HL-60/S4 treated with phorbol 12-myristate 13-acetate at 8.2 ng/mL for 4 days and 3 days (cell line): ENCODE data around the gene IGSF21.

Experiments used
- in situ Hi-C: fragments of 300-500 bp; cut with MboI; formaldehyde crosslinking; loops from 2 replicates; pipeline ENCODE4 v1.15.0; 2022; ENCODE audit warnings: low sequenced_read_pairs

The IGSF21 gene

DNA sequence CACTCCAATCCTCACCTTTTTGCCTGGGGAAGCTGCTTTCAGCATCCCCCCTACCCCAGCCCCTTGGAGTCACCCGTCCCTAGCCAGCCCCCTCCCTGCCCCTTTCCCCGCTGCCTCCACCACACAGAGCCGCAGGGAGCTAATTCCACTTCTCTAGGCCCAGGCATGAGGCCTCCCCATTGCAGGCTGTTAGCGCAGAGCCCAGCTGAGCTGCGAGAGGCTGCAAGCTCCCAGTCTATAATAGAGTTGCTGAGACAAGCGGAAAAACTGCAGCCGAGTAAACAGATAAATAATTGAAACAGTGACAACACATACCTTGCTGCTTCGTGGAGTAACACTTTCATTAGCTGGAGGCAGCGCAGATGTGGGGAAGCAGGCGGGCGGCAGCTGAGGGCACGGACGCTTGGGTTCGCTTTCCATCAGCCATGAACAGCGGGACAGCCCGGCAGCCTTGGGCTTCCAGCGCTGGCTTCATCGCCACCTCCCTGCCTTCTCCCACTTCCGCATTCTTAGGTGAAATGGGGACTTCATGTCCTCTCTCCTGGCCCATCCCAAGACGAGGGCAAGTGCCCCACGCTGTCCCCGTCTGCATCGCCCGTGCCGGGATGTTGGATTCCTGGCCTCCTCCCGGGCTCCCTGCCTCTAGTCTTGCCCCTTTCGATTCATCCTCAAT lies 183.3 kb downstream of the IGSF21 start:
- in situ Hi-C loops, result no loop called here

GRCh38 chr1:18292531-18292930 lies 184.9 kb downstream of the IGSF21 start:
- in situ Hi-C loops, result no loop called here

DNA sequence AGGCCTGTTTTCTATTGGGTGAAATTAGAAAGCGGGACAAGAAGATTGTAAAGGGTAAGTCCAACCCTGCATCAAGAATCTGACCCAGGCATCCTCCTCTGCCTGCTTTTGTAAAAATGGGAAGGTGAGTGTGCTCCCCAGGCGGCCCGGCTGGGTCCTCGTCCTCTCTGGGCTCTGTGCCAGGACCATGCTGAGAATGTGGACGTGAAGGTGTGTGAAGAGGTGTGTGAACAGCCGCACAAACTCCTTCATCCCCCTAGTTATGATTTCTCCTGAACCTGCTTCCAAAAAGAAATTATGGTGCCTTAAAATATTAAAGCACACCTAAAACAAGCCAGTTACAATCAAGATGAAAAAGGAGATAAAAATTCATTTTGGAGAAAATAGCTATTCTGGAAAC lies 185.7 kb downstream of the IGSF21 start:
- in situ Hi-C loops, result no loop called here

GRCh38 chr1:18294437-18295176 lies 187.0 kb downstream of the IGSF21 start:
- in situ Hi-C loops, result no loop called here

DNA sequence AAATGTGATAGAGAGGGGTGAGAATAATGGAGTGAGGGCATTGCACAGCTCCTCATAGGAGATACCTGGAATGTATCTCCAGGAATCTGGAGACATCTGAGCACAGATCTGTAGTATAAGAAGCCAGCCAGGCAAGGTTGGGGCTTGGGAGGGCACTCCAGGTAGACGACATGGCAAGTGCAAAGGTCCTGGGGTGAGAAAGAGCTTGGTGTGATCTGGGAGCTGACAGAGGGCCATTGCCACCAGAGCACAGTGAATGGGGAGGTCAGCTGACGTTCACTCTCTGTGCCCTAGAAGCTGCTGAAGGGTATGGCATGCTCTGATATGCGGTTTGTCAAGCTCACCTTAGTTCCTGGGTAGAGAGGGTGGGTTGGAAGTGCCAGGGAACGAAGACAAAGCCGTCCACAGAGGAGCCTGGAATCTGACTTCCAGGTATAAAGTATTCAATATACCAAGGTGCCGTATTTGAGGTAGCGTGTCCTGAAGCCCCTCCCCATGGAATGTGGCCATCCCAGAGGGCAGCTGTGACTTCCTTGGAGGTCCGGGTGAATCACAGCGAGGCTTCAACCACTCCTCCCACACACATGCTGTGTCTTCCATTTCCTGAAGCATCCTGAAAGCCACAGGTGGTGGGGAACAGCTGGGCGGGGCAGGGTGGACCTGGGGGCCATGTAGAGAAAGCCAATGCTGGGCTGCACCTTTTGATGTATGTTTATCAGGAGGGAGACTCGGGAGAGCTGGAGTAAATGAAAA lies 190.5 kb downstream of the IGSF21 start:
- in situ Hi-C loops, result no loop called here

GRCh38 chr1:18299441-18300338 lies 192.1 kb downstream of the IGSF21 start:
- in situ Hi-C loops, result no loop called here

- in situ Hi-C loops, result no loop called here
Measured at GRCh38 chr1:18300376-18300775, 192.8 kb downstream of the IGSF21 start.

DNA sequence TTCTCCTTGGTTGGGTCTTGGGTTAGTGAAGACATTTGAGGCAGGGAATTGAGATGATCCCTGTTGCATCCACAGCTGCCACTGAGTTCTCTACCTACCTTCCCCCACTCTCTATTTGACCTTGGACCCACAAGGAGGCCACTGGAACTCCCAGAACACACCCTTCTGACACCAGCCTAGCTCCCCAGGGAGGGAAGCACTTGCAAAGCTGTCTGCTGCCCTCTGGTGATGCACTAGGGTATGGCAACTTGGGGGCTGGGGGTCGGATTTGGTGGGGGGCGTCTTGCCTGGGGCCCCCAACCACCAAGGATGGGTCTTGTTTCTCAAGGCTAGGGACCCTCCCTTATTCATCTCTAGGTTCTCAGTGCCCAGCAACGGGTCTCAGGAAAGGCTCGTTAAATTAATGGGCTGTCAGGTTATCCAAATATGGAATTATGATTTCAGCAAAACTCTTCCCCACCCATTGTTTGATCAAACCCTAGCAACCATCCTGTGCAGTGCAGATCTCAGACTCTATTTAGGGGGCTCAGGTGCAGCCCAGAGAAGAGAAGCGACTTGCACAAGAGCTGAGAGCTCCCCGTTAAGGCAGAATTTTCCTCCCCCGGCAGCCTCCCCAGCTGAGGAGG lies 195.3 kb downstream of the IGSF21 start:
- in situ Hi-C loops, result no loop called here

DNA sequence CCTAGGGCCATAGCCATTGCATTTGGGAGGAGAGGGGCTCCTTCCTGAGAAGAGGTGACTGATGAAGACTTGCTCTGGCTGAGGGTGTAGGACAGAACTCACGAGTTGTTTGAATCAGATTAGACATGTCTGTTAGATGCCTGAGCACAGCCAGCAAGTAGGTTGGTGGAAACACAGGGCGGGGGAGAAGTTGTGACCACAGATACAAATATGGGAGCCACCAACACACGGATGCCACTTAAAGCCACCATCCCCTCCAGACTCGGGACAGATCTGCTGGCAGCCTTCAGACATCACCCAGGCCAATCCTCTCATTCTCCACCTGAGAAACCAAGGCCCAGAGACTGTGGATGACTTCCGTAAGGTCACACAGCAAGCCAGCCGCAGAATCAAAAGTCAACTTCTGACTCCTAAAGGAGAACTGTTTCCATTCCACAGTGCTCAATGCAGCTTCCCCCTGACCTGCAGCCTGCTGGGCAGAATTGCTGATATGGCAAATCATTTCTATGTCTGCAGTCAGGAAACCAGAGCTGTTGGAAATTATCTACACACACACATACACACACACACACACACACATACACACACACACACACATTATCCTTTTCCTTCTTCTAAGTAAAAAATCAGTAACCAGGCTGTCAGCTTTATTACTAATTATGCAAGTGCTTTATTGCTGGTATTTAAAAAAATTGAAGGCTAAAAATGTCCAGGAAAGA lies 196.7 kb downstream of the IGSF21 start:
- in situ Hi-C loops, result no loop called here

GRCh38 chr1:18305182-18305795 lies 197.7 kb downstream of the IGSF21 start:
- in situ Hi-C loops, result no loop called here

DNA sequence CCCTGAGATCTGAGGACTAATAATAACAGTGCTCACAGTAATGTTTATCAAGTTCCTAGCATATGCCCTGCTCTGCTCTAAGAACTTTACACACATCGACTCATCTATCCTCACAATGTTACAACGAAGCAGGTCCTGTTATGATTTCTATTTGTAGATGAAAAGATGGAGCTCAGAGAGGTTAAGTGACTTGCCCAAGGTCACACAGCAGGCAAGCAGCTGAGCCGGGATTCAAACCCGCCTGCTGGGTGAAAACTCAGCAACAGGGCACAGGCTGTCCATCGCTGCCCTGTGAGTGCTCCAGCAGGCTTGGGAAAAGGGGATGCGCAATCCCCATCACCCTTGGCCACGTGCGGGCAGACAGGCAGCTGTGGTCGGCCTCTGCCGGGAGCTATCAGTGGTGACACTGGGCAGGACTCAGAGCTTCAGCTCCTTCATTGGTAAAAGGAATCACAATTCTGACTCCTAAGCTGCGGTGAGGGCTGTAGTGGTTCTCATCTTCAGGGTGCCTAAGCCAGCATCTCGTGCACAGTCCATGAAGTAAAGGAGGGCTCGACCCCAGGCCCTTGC lies 199.8 kb downstream of the IGSF21 start:
- in situ Hi-C loops, result no loop called here

DNA sequence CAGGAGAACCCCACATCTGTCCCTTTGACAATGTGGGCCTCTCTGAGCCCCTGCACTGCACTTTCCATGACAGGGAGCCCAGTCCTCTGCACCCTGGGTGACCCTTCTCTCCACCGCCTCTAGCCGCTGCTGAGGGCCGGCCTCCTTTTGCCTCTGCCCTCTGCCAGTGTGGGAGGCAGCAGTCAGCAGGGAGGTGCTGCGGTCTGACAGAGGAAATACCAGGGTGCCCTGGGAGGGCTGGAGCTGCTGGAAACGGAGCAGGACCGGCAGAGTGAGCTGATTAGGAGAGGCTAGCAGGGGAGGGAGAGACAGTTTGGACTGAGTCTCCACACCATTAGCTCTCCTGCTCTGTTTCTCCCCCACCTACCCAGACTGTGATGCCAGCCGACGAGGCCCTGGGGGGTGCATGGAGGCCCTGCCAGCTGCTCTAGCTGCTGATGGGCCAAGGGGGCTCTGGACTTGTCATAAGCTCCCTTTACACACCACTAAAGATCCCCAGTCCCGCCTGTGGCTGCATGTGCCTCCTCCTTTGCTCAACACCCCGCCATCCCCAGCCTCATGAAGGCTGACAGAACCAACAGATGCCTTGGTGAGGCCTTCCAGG lies 202.1 kb downstream of the IGSF21 start:
- in situ Hi-C loops, result no loop called here

DNA sequence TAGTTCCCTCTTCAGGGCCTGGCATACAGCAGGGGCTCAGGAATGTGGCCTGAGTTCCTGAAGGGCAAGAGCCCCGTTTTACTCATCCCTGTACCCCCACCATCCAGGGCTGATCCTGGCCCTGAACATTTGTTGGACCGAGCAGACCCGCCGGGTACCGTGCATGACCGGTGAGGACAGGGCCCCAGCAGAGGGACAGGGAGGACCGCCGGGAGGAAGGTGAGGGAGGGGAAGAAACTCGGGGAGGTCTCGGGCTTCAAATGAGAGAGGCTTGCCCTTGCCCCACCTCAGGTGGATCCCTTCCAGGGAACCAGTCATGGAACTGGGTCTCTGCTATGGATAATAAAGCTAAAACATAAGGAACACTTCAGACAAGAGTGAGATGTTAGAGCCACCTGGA lies 205.4 kb downstream of the IGSF21 start:
- in situ Hi-C loops, result no loop called here

GRCh38 chr1:18313523-18313922 lies 205.9 kb downstream of the IGSF21 start:
- in situ Hi-C loops, result no loop called here

DNA sequence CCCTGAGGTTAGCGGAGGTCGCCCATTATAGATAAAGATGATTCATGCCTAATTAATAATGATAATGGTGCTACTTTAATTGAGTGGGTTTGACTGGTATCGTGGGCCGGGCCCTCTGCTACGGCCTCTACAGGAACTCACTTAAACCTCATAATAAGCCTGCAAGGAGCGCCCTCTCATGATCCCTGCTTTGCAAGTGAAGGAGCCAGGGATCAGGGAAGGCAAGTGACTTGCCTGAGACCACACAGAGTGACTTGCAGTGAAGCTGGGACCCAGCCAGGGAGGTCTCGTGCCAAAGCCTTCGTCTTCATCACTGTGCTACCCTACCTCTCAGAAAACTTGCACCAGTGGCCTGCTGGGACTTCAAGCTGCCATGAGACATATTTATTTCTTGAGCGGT lies 206.8 kb downstream of the IGSF21 start:
- in situ Hi-C loops, result no loop called here

GRCh38 chr1:18315449-18315848 lies 207.9 kb downstream of the IGSF21 start:
- in situ Hi-C loops, result no loop called here

- in situ Hi-C loops, result no loop called here
Measured at GRCh38 chr1:18316764-18317163, 209.2 kb downstream of the IGSF21 start.

DNA sequence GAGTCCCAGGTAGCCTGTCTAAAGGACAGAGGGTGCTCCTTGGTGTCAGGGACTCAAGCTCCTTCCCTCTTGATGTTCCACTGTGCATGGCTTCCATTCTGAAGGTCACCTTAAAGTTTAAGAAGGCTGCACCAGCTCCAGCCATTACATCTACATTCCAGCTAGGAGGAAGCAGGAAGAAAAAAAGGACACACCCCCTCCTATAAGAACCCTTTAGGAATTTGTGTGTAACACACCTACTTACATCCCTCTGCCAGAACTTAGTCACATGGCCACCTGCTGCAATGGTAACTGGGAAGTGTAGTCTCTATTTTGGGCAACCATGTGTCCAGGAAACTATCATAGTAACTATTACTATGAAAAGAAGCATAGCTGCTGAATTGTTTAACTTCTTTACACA lies 211.5 kb downstream of the IGSF21 start:
- in situ Hi-C loops, result no loop called here

DNA sequence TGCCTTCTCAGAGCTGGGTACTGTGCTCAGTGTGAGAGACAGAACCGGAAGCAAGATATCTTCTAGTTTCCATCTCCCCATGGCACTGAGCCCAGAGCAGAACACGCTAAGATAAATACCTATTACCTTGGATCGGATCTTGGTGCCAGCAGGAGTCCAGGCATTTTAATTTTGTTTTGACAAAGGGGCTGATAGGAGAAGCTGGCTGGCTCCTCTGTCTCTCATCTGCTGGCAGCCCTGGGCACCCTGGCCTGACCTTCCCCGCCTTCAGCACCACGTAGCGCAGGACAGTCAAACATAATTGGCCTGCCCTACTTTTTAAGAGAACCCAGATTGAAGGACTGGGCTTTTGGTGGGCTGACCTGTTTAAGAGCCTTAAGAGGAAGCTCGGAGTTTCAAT lies 212.5 kb downstream of the IGSF21 start:
- in situ Hi-C loops, result no loop called here
